ENCODE results near the gene DDX31. TPM values are rescaled to one million over a fixed set of nuclear protein-coding genes. Genes with fewer than 3 reads are reported as not detected.

The DDX31 gene
- total RNA-seq, 1 experiment from 2014 or later = 25.8 TPM

DNA sequence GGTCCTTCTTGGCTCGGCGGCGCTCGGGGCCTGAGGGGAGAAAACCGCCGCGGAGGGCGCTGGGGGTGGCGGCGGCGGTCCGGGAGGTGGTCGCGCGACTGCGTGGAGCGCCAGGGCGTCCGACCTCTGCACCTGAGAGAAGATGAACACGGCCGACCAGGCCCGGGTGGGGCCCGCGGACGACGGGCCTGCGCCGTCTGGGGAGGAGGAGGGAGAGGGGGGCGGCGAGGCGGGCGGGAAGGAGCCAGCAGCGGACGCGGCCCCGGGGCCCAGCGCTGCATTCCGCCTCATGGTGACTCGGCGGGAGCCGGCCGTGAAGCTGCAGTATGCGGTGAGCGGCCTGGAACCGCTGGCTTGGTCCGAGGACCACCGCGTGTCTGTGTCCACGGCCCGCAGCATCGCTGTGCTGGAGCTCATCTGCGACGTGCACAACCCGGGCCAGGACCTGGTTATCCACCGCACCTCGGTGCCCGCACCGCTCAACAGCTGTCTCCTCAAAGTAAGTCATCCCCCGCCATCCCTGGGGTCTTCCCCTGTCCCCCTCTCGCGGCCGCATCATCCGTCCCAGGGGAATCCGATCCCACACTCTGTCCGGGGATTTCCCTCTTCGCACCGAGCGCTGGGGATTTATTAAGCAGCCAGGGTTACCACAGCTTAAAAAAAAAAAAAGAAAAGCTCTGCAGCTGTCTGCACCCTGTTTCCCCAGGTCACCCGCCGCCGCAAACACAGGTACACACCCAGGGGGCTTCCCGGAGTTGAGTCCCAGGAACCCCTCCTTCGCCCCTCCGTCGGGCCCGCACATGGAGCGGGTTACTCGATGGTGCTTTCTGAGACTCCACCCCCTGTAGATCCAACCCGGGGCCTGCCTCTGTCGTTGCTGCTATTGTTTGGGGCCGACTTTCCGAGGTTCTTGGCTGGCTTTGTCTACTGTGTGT is 941 bp upstream of the DDX31 start, which contains the start of gene GTF3C4 (continued):
- TF ChIP-seq RAD21 (IDR thresholded peaks at IDR 0.05; ENCODE audit: low read depth) (no peak), POLR2A (IDR thresholded peaks at IDR 0.05; ENCODE audit: borderline replicate concordance, extremely low read depth, insufficient read depth, insufficient read length) (peak; percentile 38), CEBPB (IDR thresholded peaks at IDR 0.05; ENCODE audit: low read depth) (no peak), FOSL1 (IDR thresholded peaks at IDR 0.05; ENCODE audit: low read depth) (no peak), SP1 (IDR thresholded peaks at IDR 0.05; ENCODE audit: low read depth) (no peak), POLR2AphosphoS5 (IDR thresholded peaks at IDR 0.05; ENCODE audit: low read depth, low read length) (no peak; the same call in 1 of the 2 replicates), SRF (IDR thresholded peaks at IDR 0.05; ENCODE audit: low read depth) (peak; percentile 79; the same call in 1 of the 2 replicates), SIN3A (IDR thresholded peaks at IDR 0.05; ENCODE audit: low read depth) (no peak), ZFX (IDR thresholded peaks at IDR 0.05) (peak; percentile 81), MAX (IDR thresholded peaks at IDR 0.05) (no peak)
- TF ChIP-seq, protein P1, sequence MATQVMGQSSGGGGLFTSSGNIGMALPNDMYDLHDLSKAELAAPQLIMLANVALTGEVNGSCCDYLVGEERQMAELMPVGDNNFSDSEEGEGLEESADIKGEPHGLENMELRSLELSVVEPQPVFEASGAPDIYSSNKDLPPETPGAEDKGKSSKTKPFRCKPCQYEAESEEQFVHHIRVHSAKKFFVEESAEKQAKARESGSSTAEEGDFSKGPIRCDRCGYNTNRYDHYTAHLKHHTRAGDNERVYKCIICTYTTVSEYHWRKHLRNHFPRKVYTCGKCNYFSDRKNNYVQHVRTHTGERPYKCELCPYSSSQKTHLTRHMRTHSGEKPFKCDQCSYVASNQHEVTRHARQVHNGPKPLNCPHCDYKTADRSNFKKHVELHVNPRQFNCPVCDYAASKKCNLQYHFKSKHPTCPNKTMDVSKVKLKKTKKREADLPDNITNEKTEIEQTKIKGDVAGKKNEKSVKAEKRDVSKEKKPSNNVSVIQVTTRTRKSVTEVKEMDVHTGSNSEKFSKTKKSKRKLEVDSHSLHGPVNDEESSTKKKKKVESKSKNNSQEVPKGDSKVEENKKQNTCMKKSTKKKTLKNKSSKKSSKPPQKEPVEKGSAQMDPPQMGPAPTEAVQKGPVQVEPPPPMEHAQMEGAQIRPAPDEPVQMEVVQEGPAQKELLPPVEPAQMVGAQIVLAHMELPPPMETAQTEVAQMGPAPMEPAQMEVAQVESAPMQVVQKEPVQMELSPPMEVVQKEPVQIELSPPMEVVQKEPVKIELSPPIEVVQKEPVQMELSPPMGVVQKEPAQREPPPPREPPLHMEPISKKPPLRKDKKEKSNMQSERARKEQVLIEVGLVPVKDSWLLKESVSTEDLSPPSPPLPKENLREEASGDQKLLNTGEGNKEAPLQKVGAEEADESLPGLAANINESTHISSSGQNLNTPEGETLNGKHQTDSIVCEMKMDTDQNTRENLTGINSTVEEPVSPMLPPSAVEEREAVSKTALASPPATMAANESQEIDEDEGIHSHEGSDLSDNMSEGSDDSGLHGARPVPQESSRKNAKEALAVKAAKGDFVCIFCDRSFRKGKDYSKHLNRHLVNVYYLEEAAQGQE (IDR thresholded peaks at IDR 0.05; ENCODE audit: low read depth) = no peak

DNA sequence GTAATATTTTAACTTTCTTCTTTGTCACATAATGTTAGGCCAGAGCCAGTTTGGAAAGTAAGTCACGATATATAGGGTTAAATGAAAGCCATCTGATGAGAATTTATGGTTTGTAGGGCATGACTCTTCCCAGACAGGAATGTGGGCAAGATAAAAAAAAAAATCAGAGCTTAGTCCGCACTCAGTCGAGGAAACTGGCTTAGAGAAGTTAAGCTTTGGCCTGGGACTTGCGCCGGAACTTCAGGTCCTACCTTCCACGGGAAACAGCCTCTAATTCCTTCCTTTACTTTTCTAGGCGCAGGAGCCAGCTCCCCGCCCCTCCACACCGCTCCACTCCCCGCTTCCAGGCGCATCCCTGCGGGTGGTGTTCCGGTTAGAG is 475 bp downstream of the DDX31 start:
- Histone ChIP-seq H3K9me2 (ENCODE audit: insufficient read depth) (no peaks in the 10 kb centered on the region), H3K4me3 (replicated peaks in 1 of 2; ENCODE audit: low read depth in 1 of 2, low read length in 2 of 2) (peak overlapping the region; percentile 92 to 95), H3K4me1 (ENCODE audit: control insufficient read depth in 1 of 2, insufficient read depth in 2 of 2, low read length in 2 of 2) (peaks cover 2 to 21% of the 10 kb centered on the region in 2 experiments; a peak in 3 of 4 replicates), H4K20me1 (ENCODE audit: insufficient read depth) (peaks cover 12% of the 10 kb centered on the region; the same call in 1 of the 2 replicates), H2AFZ (ENCODE audit: low read depth, low read length, poor library complexity, severe bottlenecking) (peak overlapping the region; percentile 58), H3K79me2 (ENCODE audit: insufficient read depth, low read length) (peaks cover 99% of the 10 kb centered on the region), H3K27ac (ENCODE audit: low read depth, low read length) (peak overlapping the region; percentile 100), H3K9ac (ENCODE audit: low read length) (peak overlapping the region; percentile 95), H3K4me2 (ENCODE audit: low read length) (peak overlapping the region; percentile 96), H3K27me3 (ENCODE audit: insufficient read depth, low read length) (no peaks in the 10 kb centered on the region), H3K9me3 (ENCODE audit: control insufficient read depth in 1 of 2, insufficient read depth in 1 of 2, low read depth in 1 of 2, low read length in 2 of 2) (no peaks in the 10 kb centered on the region), H3K36me3 (ENCODE audit: control insufficient read depth in 1 of 2, insufficient read depth in 2 of 2, low read length in 2 of 2) (peaks cover 2 to 19% of the 10 kb centered on the region in 2 experiments; a peak in 2 of 4 replicates)
- ChIA-PET CTCF (no interaction called here), RAD21 (ENCODE audit: low non-redundant PET in 1 of 2, low total read pairs in 2 of 2, uncharacterized antibody in 2 of 2, unreplicated experiment in 2 of 2) (no interaction called here), POLR2A (interaction anchor here (0.7 to 1.0 kb wide), 3 partner anchors 9 to 14 kb away, joined by 3 to 4 read pairs (median 3); no protein-coding TSS in a partner anchor)
- BruUV-seq (replicated peaks) = TSS peak; percentile 71
- intact Hi-C loops (cut with micrococcal nuclease) = no loop called here
- DNase-seq (ENCODE audit: low read depth, low spot score) (no peak), ATAC-seq (peak; percentile 60)
- TF ChIP-seq SRF (IDR thresholded peaks at IDR 0.05; ENCODE audit: low read depth) (no peak), SIN3A (IDR thresholded peaks at IDR 0.05; ENCODE audit: low read depth) (no peak), EZH2phosphoT487 (IDR thresholded peaks at IDR 0.05; ENCODE audit: borderline replicate concordance) (no peak), EZH2 (IDR thresholded peaks at IDR 0.05) (no peak)
